Fibroblast of upper back skin (primary cell): ENCODE results near the gene KRTAP22-2.

ENCODE experiments used
- DNase-seq: peaks from one replicate; pipeline ENCODE4 v3.0.0-alpha.2; 2013

The KRTAP22-2 gene

DNA sequence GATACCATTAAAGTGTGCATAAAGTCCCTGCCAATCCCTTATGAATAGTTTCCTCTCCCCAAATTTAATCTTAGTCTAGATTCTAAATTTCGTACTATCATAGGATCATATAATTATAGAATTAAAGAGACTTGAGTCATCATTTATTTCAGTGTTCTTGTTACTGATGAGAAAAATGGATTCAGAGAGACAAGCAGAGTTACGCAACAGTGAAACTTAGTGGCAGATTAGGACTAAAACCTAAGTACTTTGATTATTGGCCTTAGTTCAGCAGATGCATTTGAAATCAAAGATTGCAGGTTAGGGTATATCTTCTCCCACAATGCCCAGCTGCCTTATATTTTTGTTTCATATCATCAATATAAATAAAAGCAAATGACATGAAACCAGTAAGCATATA is 28.2 kb downstream of the KRTAP22-2 start:
- DNase-seq = no peak

DNA sequence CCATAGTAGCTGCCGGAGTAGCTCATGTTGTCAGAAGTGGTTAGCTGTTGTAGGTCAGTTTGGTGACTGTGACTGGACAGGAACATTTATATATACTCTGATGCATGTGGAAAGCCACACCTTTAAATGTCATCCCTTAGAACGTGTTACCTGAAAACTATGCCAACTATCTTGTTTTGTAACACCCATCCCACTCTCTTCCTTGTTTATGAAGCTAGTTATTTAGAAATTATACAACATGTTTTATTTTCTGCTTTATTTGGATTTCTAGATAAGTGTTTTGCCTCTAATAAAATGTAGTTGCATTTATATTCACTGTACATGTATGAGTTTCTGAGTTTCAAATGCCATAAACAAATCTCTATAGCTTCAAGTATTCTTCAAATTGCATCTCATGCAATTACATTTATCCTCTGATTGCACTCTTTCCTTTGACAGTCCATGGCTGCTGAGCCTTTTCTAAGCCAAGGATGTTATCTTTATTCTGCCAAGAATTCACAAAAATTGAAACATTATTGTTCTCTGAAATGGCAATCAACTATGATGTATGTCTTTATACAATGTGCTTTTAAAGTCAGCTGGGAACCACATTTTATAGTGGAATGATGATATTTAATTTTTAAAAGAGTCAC is 28.8 kb downstream of the KRTAP22-2 start, which contains the start of gene KRTAP19-7:
TSS of gene KRTAP19-7 (minus strand) at position 51 of the 632 bp plus-strand sequence. CDS start at position 26, 25 bp downstream.
- DNase-seq = no peak

DNA sequence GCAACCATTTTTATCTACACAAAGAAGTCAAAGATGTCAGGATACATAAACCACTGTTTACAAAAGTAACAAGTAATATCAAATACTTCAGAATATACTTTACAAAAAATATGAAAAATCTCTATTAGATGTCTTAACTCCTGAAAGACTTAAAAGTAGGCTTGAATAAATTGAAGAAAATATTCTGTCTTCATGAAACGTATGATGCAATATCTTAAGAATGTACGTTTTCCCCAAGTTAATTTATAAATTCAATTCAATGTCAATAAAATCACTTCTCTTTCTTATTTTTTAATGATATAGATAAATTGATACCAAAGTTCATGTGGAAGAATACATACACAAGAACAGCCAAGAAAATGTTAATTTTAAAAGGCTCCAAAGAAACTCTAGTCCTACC is 35.1 kb downstream of the KRTAP22-2 start:
- DNase-seq = no peak

GRCh38 chr21:30552782-30553181 is 37.4 kb downstream of the KRTAP22-2 start:
- DNase-seq = no peak

DNA sequence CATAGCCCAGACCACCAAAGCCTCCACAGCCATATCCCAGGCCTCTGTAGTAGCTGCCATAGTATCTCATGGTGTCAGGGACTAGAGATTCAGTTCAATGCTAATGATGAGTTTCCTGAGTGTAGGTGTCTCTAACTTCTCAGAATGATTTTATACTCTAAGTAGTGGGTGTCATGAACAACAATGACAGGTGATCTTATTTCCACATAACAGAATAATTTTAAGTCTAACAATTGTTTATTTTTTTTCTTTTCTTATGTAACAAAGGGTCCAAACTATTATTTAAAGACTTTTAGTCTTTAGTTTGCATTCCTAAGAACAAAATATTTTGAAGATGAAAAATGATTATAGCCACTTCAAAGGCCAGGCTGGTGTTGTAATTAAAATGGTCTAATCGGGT is 48.4 kb downstream of the KRTAP22-2 start, which contains the start of gene KRTAP19-6:
TSS of gene KRTAP19-6 (minus strand) at position 101 of the 400 bp plus-strand sequence. CDS start at position 70, 31 bp downstream.
- DNase-seq = no peak
